Testis (tissue), 2 donors: Measurements from ENCODE around the gene PLVAP.

ENCODE experiments used
- POLR2A ChIP-seq: fragments of 450-650 bp; IDR thresholded peaks from one replicate; pipeline ENCODE4 v1.6.1; 2017; ENCODE audit warnings: antibody characterized with exemption, mild to moderate bottlenecking, moderate library complexity
- TF ChIP-seq, protein P1 (sequence below), 3 experiments: fragments of 450-650 bp in 2 of 3; fragments of 200-600 bp in 1 of 3; sonication (generic) in 1 of 3; IDR thresholded peaks; one replicate each; pipeline ENCODE4 v1.5.1; 2016 to 2019; ENCODE audit warnings: antibody characterized with exemption in 3 of 3, mild to moderate bottlenecking in 2 of 3, moderate library complexity in 1 of 3

DNA sequence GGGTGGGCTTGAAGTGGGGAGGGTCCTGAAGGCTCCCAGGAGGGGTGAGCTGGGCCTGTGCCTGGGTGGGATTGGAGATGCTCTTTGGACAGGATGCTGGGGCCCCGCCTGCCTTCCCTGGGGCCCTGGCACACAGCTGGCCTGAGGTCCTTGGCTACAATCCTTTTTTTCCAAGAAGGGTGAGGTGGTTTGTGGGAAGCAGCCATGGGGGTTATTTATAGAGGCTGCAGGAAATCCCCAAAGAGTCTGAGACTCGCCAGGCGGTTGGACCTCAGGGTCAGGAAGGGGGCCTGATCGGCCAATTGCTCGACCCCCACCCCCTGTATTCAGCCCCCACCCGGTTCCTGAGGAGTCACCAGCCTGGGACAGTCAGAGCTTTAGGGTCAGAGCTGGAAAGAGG is 29.8 kb downstream of the PLVAP start:
- TF ChIP-seq, protein P1, sequence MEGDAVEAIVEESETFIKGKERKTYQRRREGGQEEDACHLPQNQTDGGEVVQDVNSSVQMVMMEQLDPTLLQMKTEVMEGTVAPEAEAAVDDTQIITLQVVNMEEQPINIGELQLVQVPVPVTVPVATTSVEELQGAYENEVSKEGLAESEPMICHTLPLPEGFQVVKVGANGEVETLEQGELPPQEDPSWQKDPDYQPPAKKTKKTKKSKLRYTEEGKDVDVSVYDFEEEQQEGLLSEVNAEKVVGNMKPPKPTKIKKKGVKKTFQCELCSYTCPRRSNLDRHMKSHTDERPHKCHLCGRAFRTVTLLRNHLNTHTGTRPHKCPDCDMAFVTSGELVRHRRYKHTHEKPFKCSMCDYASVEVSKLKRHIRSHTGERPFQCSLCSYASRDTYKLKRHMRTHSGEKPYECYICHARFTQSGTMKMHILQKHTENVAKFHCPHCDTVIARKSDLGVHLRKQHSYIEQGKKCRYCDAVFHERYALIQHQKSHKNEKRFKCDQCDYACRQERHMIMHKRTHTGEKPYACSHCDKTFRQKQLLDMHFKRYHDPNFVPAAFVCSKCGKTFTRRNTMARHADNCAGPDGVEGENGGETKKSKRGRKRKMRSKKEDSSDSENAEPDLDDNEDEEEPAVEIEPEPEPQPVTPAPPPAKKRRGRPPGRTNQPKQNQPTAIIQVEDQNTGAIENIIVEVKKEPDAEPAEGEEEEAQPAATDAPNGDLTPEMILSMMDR (IDR thresholded peaks at IDR 0.05), result no peak
- no peak for TF ChIP-seq POLR2A
